GM12878 (cell line): Measurements from ENCODE around the gene DENND1A. TPM values are rescaled to one million over a fixed set of nuclear protein-coding genes. Genes with fewer than 3 reads are reported as not detected.

Source experiments
- ATAC-seq: fragments of 200-7000 bp; cut with Tn5 transposase; 3 replicates; pipeline ENCODE4 v1.9.1; 2020; ENCODE audit warnings: mild to moderate bottlenecking, moderate library complexity
- BruUV-seq: library from RNA; stranded (reverse); fragments of 400-500 nt; replicated peaks from 2 replicates; lab custom pipeline; 2021; lab: Mats Ljungman, UMichigan
- CTCF ChIA-PET: fragments of 300-600 bp; sonication (Branson Sonifier 250); formaldehyde crosslinking; extraction: SDS; loops from one replicate; lab custom pipeline; 2021; ENCODE audit warnings: inconsistent platforms; lab: Yijun Ruan, JAX
- POLR2A ChIA-PET: fragments of 350-600 bp; formaldehyde crosslinking; extraction: SDS; loops from one replicate; lab custom pipeline; 2021; ENCODE audit warnings: inconsistent platforms; lab: Charles Lee
- RAD21 ChIA-PET: fragments of 300-600 bp; sonication (Branson Sonifier 250); formaldehyde crosslinking; loops from one replicate; lab custom pipeline; 2023; ENCODE audit warnings: antibody characterized with exemption; ENCODE audit not compliant: unreplicated experiment; lab: Charles Lee
- SMC1A ChIA-PET: fragments of 300-600 bp; sonication (Branson Sonifier 250); formaldehyde crosslinking; loops from one replicate; lab custom pipeline; 2023; ENCODE audit not compliant: unreplicated experiment, uncharacterized antibody; lab: Charles Lee
- DNase-seq: peaks from one replicate; pipeline ENCODE4 v3.0.0-alpha.2; 2011; ENCODE audit warnings: low read depth, low spot score
- FAIRE-seq: peaks from 3 replicates; lab custom pipeline; 2011; peaks lifted over from hg19 to GRCh38; lab: Jason Lieb, UNC
- H2AFZ ChIP-seq: 2 replicates; pipeline ENCODE4 v1.6.0; 2011; ENCODE audit warnings: low read depth, low read length, control low read depth; ENCODE audit not compliant: control insufficient read depth
- H3K27ac ChIP-seq: 2 replicates; pipeline ENCODE4 v1.5.1; 2011; ENCODE audit warnings: control low read depth; ENCODE audit not compliant: control insufficient read depth, insufficient read depth
- H3K27me3 ChIP-seq, 2 experiments: replicated peaks in 1 of 2; 2 replicates each; pipeline versions ENCODE4 v1.6.0 to v1.6.1; 2011; ENCODE audit warnings: low read length in 1 of 2; ENCODE audit not compliant: control insufficient read depth in 2 of 2, insufficient read depth in 2 of 2
- H3K36me3 ChIP-seq, 2 experiments: 2 replicates each; pipeline ENCODE4 v1.5.1; 2011; ENCODE audit warnings: low read length in 1 of 2; ENCODE audit not compliant: control insufficient read depth in 2 of 2, insufficient read depth in 2 of 2
- H3K4me1 ChIP-seq: 2 replicates; pipeline ENCODE4 v1.6.1; 2011; ENCODE audit warnings: mild to moderate bottlenecking, low read length, moderate library complexity, mixed read lengths; ENCODE audit not compliant: control insufficient read depth, insufficient read depth
- H3K4me2 ChIP-seq: 2 replicates; pipeline ENCODE4 v1.6.0; 2011; ENCODE audit warnings: control low read depth; ENCODE audit not compliant: control insufficient read depth, insufficient read depth
- H3K4me3 ChIP-seq: fragments of 200-600 bp; sonication (generic); 2 replicates; pipeline ENCODE4 v1.5.1; 2016
- H3K79me2 ChIP-seq: 2 replicates; pipeline ENCODE4 v1.6.0; 2011; ENCODE audit warnings: low read length; ENCODE audit not compliant: control insufficient read depth, insufficient read depth
- H3K9ac ChIP-seq: 2 replicates; pipeline ENCODE4 v1.8.0; 2011; ENCODE audit warnings: low read length, control low read depth, mixed read lengths; ENCODE audit not compliant: control insufficient read depth, insufficient read depth
- H3K9me3 ChIP-seq: replicated peaks from 3 replicates; pipeline ENCODE4 v1.5.1; 2011; ENCODE audit warnings: mild to moderate bottlenecking, low read length; ENCODE audit not compliant: control insufficient read depth, insufficient read depth
- H4K20me1 ChIP-seq: 2 replicates; pipeline ENCODE4 v1.6.0; 2011; ENCODE audit not compliant: control insufficient read depth, insufficient read depth
- ATF2 ChIP-seq: IDR thresholded peaks from 2 replicates; pipeline ENCODE4 v1.6.1; 2012; ENCODE audit warnings: low read length, inconsistent platforms
- IKZF1 ChIP-seq: fragments of 450-650 bp; conservative IDR thresholded peaks from 2 replicates; pipeline ENCODE4 v1.6.1; 2017; ENCODE audit warnings: antibody characterized with exemption, mild to moderate bottlenecking
- REST ChIP-seq: IDR thresholded peaks from 2 replicates; pipeline ENCODE4 v1.6.1; 2012; ENCODE audit warnings: mild to moderate bottlenecking, low read depth, low read length
- WGBS: methylation state at CpG from one replicate; pipeline ENCODE4 v1.1.6; 2016; ENCODE audit warnings: low lambda C conversion rate; ENCODE audit not compliant: insufficient replicate concordance, insufficient coverage; ENCODE audit errors: missing lambda C conversion rate; 5-methylcytosine and 5-hydroxymethylcytosine counted together
- in situ Hi-C: fragments of 300-500 bp; cut with MboI; formaldehyde crosslinking; loops from 9 replicates; pipeline ENCODE4 v1.14.3; 2018; ENCODE audit warnings: mixed read lengths
- intact Hi-C: fragments of 100-400 bp; cut with micrococcal nuclease; formaldehyde crosslinking; loops from one replicate; pipeline ENCODE4 v1.14.2; 2022; ENCODE audit not compliant: unreplicated experiment
- polyA plus RNA-seq, 11 experiments: library from polyadenylated mRNA; depleted of rRNA in 4 of 11; unstranded in 6 of 11; stranded (reverse) in 5 of 11; fragments of >200 nt; fragmentation: Nextera tagmentation in 4 of 11; fragmentation: Illumina TruSeq in 1 of 11; extraction: Ambion mirVana in 4 of 11; extraction: Trizol in 1 of 11; gene quantifications; 1 replicate in 1 of 11; 2 replicates in 10 of 11; pipeline versions ENCODE4 v1.2.1 to v1.2.3, GENCODE V29; 2011 to 2016; ENCODE audit warnings: inconsistent platforms in 2 of 11, missing spikeins in 2 of 11, low read depth in 1 of 11
- total RNA-seq, 4 experiments: library from RNA; depleted of rRNA in 3 of 4; stranded (reverse); fragments of >200 nt in 3 of 4; fragmentation: Illumina TruSeq in 1 of 4; extraction: Trizol in 1 of 4; gene quantifications; 2 replicates each; pipeline versions ENCODE4 v1.2.1 to v1.2.3, GENCODE V29; 2013 to 2021

The DENND1A gene
- total and polyA plus RNA-seq, 10 of the 15 experiments (the other 5 are each of a cell fraction or from before 2014, with no cell fraction given), result 14.1 to 48.6 (median 35.2) TPM

GRCh38 chr9:123536455-123536868 is 393.5 kb downstream of the DENND1A start (continued):
- peak; percentile 65 for TF ChIP-seq IKZF1
- TF ChIP-seq ATF2, result peak; percentile 44; the same call in 1 of the 2 replicates
- TF ChIP-seq, all 136 proteins: peak for 25

GRCh38 chr9:123534336-123534735 is 395.6 kb downstream of the DENND1A start:
- SMC1A ChIA-PET, result interaction anchor here (0.9 to 1.0 kb wide), 2 partner anchors 11 to 103 kb away, joined by 3 read pairs; no protein-coding TSS in a partner anchor
- CTCF ChIA-PET, result interaction anchor here (0.9 to 1.2 kb wide), 2 partner anchors 8 to 426 kb away, joined by 3 read pairs; no protein-coding TSS in a partner anchor

More at GRCh38 chr9:123534336-123534735, 395.6 kb downstream of the DENND1A start:
- ATAC-seq (no peak), FAIRE-seq (no peak), DNase-seq (no peak)
- Histone ChIP-seq H3K4me2 (no peak overlapping the region), H2AFZ (no peak overlapping the region), H3K36me3 (no peaks in the 10 kb centered on the region), H3K79me2 (no peaks in the 10 kb centered on the region), H3K9ac (no peak overlapping the region), H3K4me1 (peaks cover 11% of the 10 kb centered on the region), H4K20me1 (no peaks in the 10 kb centered on the region), H3K27ac (no peak overlapping the region), H3K4me3 (no peak overlapping the region), H3K9me3 (no peaks in the 10 kb centered on the region; the same call in 1 of the 3 replicates), H3K27me3 (no peaks in the 10 kb centered on the region)
- in situ Hi-C loops, result no loop called here
- WGBS, result 98% methylated on average over 2 of the region's 2 CpGs
- intact Hi-C loops, result no loop called here
- ChIA-PET POLR2A (no interaction called here), RAD21 (interaction anchor here (1.3 kb wide), 1 partner anchor 506 kb away, joined by 7 read pairs; no protein-coding TSS in a partner anchor)
- BruUV-seq, result no TSS peak
- TF ChIP-seq REST, result no peak
